Measurements from ENCODE around the gene GLO1. TPM values are rescaled to one million over a fixed set of nuclear protein-coding genes. Genes with fewer than 3 reads are reported as not detected.
"Not testable (repeated sequence)": the region's sequence is repeated elsewhere in the genome, so short reads cannot be mapped to it uniquely, and the experiment has no call there.

Gene GLO1
- total RNA-seq, 1 experiment from 2014 or later = 199 TPM

DNA sequence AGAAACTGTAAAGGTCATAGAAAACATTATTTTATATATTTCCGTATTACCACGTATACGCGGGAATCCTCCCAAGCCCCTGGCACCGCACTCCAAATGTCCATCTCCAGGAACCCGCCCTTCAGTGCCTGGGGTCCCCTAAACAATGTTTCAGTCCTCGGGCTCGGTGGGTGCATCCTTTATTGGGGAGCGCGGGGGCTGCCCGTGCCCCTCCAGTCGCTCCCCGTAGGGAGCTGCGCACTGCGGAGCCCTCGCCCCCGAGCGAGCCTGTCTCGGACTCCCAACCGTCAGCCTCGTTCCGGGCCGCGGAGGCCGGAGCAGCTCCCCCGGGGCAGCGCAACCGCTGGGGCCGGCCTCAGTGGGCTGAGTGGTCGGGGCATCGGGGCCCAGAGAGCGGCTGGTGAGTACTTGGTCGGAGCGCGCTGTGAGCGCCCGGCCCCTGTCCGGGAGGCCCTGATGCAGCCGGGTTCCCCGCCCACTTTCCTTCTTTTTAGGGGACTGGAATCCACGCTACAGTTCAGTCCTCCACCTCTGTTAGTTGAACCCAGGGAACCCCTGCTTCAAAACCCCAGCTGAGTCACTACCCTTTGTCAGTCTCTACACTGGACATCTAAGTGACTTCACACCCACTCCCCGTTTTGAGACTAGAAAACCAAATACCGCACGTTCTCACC, 12.2 kb upstream of the GLO1 start, which contains the start of gene DNAH8:
TSS of gene DNAH8 (plus strand) at position 296 of the 674 bp plus-strand sequence. CDS start 7,499 bp downstream, outside the sequence.
- no peak within 1 kb of the TSS for H3K27ac ChIP-seq (ENCODE audit: low read length)
- no peak within 1 kb of the TSS for H2AFZ ChIP-seq (ENCODE audit: low read length)
- H3K4me3 ChIP-seq (ENCODE audit: low read length) = no peak within 1 kb of the TSS

GRCh38 chr6:38714239-38715015, 11.5 kb upstream of the GLO1 start:
- H3K9ac ChIP-seq (ENCODE audit: low read length) = no peak overlapping the region
- DNase-seq = peak; percentile 25

More for the DNA sequence above, 12.2 kb upstream of the GLO1 start, which contains the start of gene DNAH8:
- no peaks in the 10 kb centered on the region for H3K9me2 ChIP-seq (replicated peaks; ENCODE audit: insufficient read depth, low read length)
- no peaks in the 10 kb centered on the region for H3K36me3 ChIP-seq (ENCODE audit: insufficient read depth, low read length)
- no peak within 1 kb of the TSS for H3K9ac ChIP-seq (ENCODE audit: low read length)
- H3K4me1 ChIP-seq (ENCODE audit: low read length) = no peaks in the 10 kb centered on the region
- H3K27me3 ChIP-seq (ENCODE audit: low read length) = peaks cover 3% of the 10 kb centered on the region; the same call in 1 of the 2 replicates
- no peaks in the 10 kb centered on the region for H3K79me2 ChIP-seq (ENCODE audit: low read length)
- no peaks in the 10 kb centered on the region for H4K20me1 ChIP-seq (ENCODE audit: insufficient read depth, low read depth, low read length)
- no peaks in the 10 kb centered on the region for H3K9me3 ChIP-seq (ENCODE audit: low read length)
- no peak within 1 kb of the TSS for H3K4me2 ChIP-seq (ENCODE audit: low read depth, low read length, poor library complexity, severe bottlenecking)
- peak; percentile 20 for DNase-seq

GRCh38 chr6:38713812-38714211, 10.9 kb upstream of the GLO1 start:
- DNase-seq = peak; percentile 39
- no peaks in the 10 kb centered on the region for H3K36me3 ChIP-seq (ENCODE audit: insufficient read depth, low read length)
- no peak overlapping the region for H2AFZ ChIP-seq (ENCODE audit: low read length)
- H3K4me1 ChIP-seq (ENCODE audit: low read length) = no peaks in the 10 kb centered on the region
- no peak overlapping the region for H3K9ac ChIP-seq (ENCODE audit: low read length)
- H3K27ac ChIP-seq (ENCODE audit: low read length) = no peak overlapping the region
- no peaks in the 10 kb centered on the region for H3K79me2 ChIP-seq (ENCODE audit: low read length)
- no peak overlapping the region for H3K4me2 ChIP-seq (ENCODE audit: low read depth, low read length, poor library complexity, severe bottlenecking)
- H3K27me3 ChIP-seq (ENCODE audit: low read length) = no peaks in the 10 kb centered on the region
- H3K4me3 ChIP-seq (ENCODE audit: low read length) = no peak overlapping the region
- H3K9me3 ChIP-seq (ENCODE audit: low read length) = no peaks in the 10 kb centered on the region
- no peaks in the 10 kb centered on the region for H3K9me2 ChIP-seq (replicated peaks; ENCODE audit: insufficient read depth, low read length)
- no peaks in the 10 kb centered on the region for H4K20me1 ChIP-seq (ENCODE audit: insufficient read depth, low read depth, low read length)

More at GRCh38 chr6:38714239-38715015, 11.5 kb upstream of the GLO1 start:
- Histone ChIP-seq H3K4me2 (ENCODE audit: low read depth, low read length, poor library complexity, severe bottlenecking) (no peak overlapping the region), H3K4me3 (ENCODE audit: low read length) (no peak overlapping the region), H3K79me2 (ENCODE audit: low read length) (no peaks in the 10 kb centered on the region), H3K36me3 (ENCODE audit: insufficient read depth, low read length) (no peaks in the 10 kb centered on the region), H2AFZ (ENCODE audit: low read length) (no peak overlapping the region), H3K4me1 (ENCODE audit: low read length) (no peaks in the 10 kb centered on the region), H3K9me3 (ENCODE audit: low read length) (no peaks in the 10 kb centered on the region), H3K27me3 (ENCODE audit: low read length) (no peaks in the 10 kb centered on the region), H3K9me2 (replicated peaks; ENCODE audit: insufficient read depth, low read length) (no peaks in the 10 kb centered on the region), H3K27ac (ENCODE audit: low read length) (no peak overlapping the region), H4K20me1 (ENCODE audit: insufficient read depth, low read depth, low read length) (no peaks in the 10 kb centered on the region)

DNA sequence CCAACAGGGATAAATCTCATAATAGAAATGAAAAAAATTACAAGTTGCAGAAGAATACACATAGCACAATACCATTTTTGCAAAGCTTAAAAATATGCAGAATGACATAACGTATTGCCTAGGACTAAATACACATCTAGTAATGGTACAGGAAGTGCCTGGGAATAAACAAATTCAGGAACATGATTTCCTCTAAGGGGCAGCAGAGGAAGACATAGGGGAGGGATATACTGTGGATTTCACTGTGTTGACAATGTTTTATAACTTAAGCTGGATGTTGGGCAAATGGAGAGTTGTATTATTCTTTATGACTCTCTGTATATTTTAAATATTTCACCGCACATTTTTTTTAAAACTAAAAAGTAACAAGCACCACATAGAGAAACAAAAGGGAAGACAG, 5.6 kb upstream of the GLO1 start:
- peak; percentile 17 for DNase-seq
- Histone ChIP-seq H3K27ac (ENCODE audit: low read length) (no peak overlapping the region), H3K9me2 (replicated peaks; ENCODE audit: insufficient read depth, low read length) (no peaks in the 10 kb centered on the region), H3K4me1 (ENCODE audit: low read length) (no peaks in the 10 kb centered on the region), H3K9me3 (ENCODE audit: low read length) (no peaks in the 10 kb centered on the region), H3K4me2 (ENCODE audit: low read depth, low read length, poor library complexity, severe bottlenecking) (no peak overlapping the region), H2AFZ (ENCODE audit: low read length) (no peak overlapping the region), H4K20me1 (ENCODE audit: insufficient read depth, low read depth, low read length) (no peaks in the 10 kb centered on the region), H3K79me2 (ENCODE audit: low read length) (no peaks in the 10 kb centered on the region), H3K36me3 (ENCODE audit: insufficient read depth, low read length) (no peaks in the 10 kb centered on the region), H3K4me3 (ENCODE audit: low read length) (no peak overlapping the region), H3K9ac (ENCODE audit: low read length) (no peak overlapping the region), H3K27me3 (ENCODE audit: low read length) (no peaks in the 10 kb centered on the region)

DNA sequence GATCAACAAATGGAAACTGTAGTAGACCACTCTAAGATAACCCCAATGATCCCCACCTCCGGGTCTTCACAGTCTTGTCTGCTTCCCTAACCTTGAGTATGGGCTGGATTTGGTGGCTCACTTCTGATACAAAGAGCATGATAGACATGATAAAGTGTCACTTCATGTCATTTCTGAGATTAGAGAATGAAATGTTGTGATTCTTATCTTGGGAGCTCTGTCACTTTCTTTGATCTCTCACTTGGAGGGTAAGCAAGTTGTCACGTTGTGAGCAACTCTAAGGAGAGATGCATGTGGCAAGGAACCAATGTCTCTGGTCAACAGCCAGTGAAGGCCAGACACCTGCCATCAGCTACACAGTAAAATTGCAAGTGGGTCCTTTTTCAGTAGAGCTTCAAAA, 3.0 kb upstream of the GLO1 start:
- Histone ChIP-seq H3K4me1 (ENCODE audit: low read length) (peaks cover 15% of the 10 kb centered on the region), H2AFZ (ENCODE audit: low read length) (no peak overlapping the region)

DNA sequence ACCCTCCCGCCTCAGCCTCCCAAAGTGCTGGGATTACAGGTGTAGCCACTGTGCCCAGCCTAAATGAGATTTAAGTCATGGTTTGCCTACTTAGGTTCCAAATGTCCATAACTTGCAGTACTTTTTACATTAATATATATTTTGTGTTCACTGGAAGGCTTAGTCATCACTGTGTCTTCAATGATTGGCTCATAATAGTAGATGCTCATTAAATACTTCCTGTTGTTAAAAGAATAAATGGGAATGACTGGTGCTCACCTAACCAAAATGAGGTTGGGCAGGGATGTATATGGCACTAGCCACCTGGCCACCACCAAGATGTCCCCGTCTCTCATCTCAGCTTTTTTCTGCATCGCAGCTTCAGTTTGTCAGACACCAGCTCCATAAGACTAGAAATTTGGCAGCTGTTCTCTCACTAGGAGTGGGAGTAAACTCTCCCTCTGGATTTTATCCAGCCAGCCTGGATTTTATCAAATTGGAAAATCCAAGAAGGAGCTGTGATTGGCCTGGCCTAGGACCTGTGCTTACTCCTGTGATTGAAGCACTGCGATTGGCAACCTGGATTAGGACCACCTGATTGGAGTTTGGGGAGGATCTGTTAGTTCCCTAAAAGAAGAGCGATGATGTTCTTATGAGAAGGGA, 1.1 kb upstream of the GLO1 start:
- no peaks in the 10 kb centered on the region for H3K27me3 ChIP-seq (ENCODE audit: low read length)
- H2AFZ ChIP-seq (ENCODE audit: low read length) = no peak overlapping the region
- DNase-seq = no peak
- H3K79me2 ChIP-seq (ENCODE audit: low read length) = peaks cover 37% of the 10 kb centered on the region
- H4K20me1 ChIP-seq (ENCODE audit: insufficient read depth, low read depth, low read length) = no peaks in the 10 kb centered on the region
- no peaks in the 10 kb centered on the region for H3K9me2 ChIP-seq (replicated peaks; ENCODE audit: insufficient read depth, low read length)
- H3K4me1 ChIP-seq (ENCODE audit: low read length) = peaks cover 15% of the 10 kb centered on the region
- H3K4me2 ChIP-seq (ENCODE audit: low read depth, low read length, poor library complexity, severe bottlenecking) = no peak overlapping the region
- no peak overlapping the region for H3K27ac ChIP-seq (ENCODE audit: low read length)
- H3K36me3 ChIP-seq (ENCODE audit: insufficient read depth, low read length) = peaks cover 17% of the 10 kb centered on the region
- no peak overlapping the region for H3K9ac ChIP-seq (ENCODE audit: low read length)
- H3K4me3 ChIP-seq (ENCODE audit: low read length) = no peak overlapping the region
- peaks cover 11% of the 10 kb centered on the region; the same call in 1 of the 2 replicates for H3K9me3 ChIP-seq (ENCODE audit: low read length)

More for the DNA sequence above, 3.0 kb upstream of the GLO1 start:
- Histone ChIP-seq H3K9me2 (replicated peaks; ENCODE audit: insufficient read depth, low read length) (no peaks in the 10 kb centered on the region), H3K79me2 (ENCODE audit: low read length) (peaks cover 19% of the 10 kb centered on the region), H3K4me3 (ENCODE audit: low read length) (no peak overlapping the region), H3K9ac (ENCODE audit: low read length) (no peak overlapping the region), H3K27ac (ENCODE audit: low read length) (no peak overlapping the region), H4K20me1 (ENCODE audit: insufficient read depth, low read depth, low read length) (no peaks in the 10 kb centered on the region), H3K36me3 (ENCODE audit: insufficient read depth, low read length) (peaks cover 8% of the 10 kb centered on the region), H3K4me2 (ENCODE audit: low read depth, low read length, poor library complexity, severe bottlenecking) (no peak overlapping the region), H3K9me3 (ENCODE audit: low read length) (0 out of 2 replicates have a peak, but pooled peaks cover 6% of the 10 kb centered on the region), H3K27me3 (ENCODE audit: low read length) (no peaks in the 10 kb centered on the region)
- no peak for DNase-seq

DNA sequence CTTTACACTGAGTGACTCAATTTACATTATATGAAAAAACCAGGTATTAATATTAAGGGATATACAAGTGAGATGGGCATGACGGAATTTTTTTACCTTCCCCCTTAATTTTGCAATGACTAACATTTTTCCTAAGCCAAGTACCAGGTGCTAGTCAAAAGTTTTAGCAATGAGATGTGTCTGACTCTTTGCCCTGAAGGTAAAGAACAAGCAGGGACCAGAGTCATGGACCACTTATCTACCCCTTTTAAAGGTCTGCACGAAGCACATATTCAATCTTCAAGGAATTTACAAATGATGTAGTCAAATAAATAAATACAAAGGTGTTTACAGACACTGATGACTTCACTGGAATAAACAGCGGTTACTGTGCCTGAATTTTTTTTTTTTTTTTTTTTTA, 1.4 kb downstream of the GLO1 start:
- H3K9me3 ChIP-seq (ENCODE audit: low read length) = peaks cover 11% of the 10 kb centered on the region; the same call in 1 of the 2 replicates
- H3K36me3 ChIP-seq (ENCODE audit: insufficient read depth, low read length) = peaks cover 17% of the 10 kb centered on the region
- no peaks in the 10 kb centered on the region for H3K9me2 ChIP-seq (replicated peaks; ENCODE audit: insufficient read depth, low read length)
- H3K4me2 ChIP-seq (ENCODE audit: low read depth, low read length, poor library complexity, severe bottlenecking) = peak overlapping the region; percentile 93
- H3K4me3 ChIP-seq (ENCODE audit: low read length) = peak overlapping the region; percentile 90
- H4K20me1 ChIP-seq (ENCODE audit: insufficient read depth, low read depth, low read length) = no peaks in the 10 kb centered on the region
- no peaks in the 10 kb centered on the region for H3K27me3 ChIP-seq (ENCODE audit: low read length)
- no peak overlapping the region for H3K27ac ChIP-seq (ENCODE audit: low read length)
- DNase-seq = no peak
- no peak overlapping the region for H2AFZ ChIP-seq (ENCODE audit: low read length)
- peaks cover 18% of the 10 kb centered on the region for H3K4me1 ChIP-seq (ENCODE audit: low read length)
- no peak overlapping the region for H3K9ac ChIP-seq (ENCODE audit: low read length)
- peaks cover 61% of the 10 kb centered on the region for H3K79me2 ChIP-seq (ENCODE audit: low read length)

- not testable (repeated sequence) for H4K20me1 ChIP-seq (ENCODE audit: insufficient read depth, low read depth, low read length); H3K4me2 ChIP-seq (ENCODE audit: low read depth, low read length, poor library complexity, severe bottlenecking); H3K27ac ChIP-seq (ENCODE audit: low read length)
These were observed 3.2 kb downstream of the GLO1 start for GRCh38 chr6:38699702-38700101.

More at GRCh38 chr6:38699702-38700101, 3.2 kb downstream of the GLO1 start:
- H3K27me3 ChIP-seq (ENCODE audit: low read length); H2AFZ ChIP-seq (ENCODE audit: low read length); H3K9ac ChIP-seq (ENCODE audit: low read length); H3K4me3 ChIP-seq (ENCODE audit: low read length); DNase-seq; H3K9me2 ChIP-seq (replicated peaks; ENCODE audit: insufficient read depth, low read length): not testable (repeated sequence)
- Histone ChIP-seq H3K9me3 (ENCODE audit: low read length) (peaks cover 11% of the 10 kb centered on the region; the same call in 1 of the 2 replicates), H3K79me2 (ENCODE audit: low read length) (peaks cover 79% of the 10 kb centered on the region), H3K36me3 (ENCODE audit: insufficient read depth, low read length) (peaks cover 17% of the 10 kb centered on the region), H3K4me1 (ENCODE audit: low read length) (peaks cover 18% of the 10 kb centered on the region)

Data from Karpas-422 (cell line).